Keratinocyte (primary cell): ENCODE measurements around the gene DIAPH2. TPM values are rescaled to one million over a fixed set of nuclear protein-coding genes. Genes with fewer than 3 reads are reported as not detected.

Experiments used
- DNase-seq: peaks from one replicate; pipeline ENCODE4 v3.0.0-alpha.2; 2011; ENCODE audit warnings: low read depth, missing footprints, low spot score
- FAIRE-seq: peaks from 2 replicates; lab custom pipeline; 2011; peaks lifted over from hg19 to GRCh38; lab: Jason Lieb, UNC
- H2AFZ ChIP-seq: 2 replicates; pipeline ENCODE4 v1.6.0; 2012; ENCODE audit warnings: low read length, control low read depth, inconsistent platforms; ENCODE audit not compliant: control insufficient read depth
- H3K27ac ChIP-seq: 2 replicates; pipeline ENCODE4 v1.5.1; 2011; ENCODE audit warnings: low read length; ENCODE audit not compliant: control insufficient read depth, insufficient read depth
- H3K27me3 ChIP-seq: 3 replicates; pipeline ENCODE4 v1.6.0; 2011; ENCODE audit warnings: low read length; ENCODE audit not compliant: control insufficient read depth, insufficient read depth; ENCODE audit errors: extremely low read depth
- H3K36me3 ChIP-seq, 2 experiments: 2 replicates in 1 of 2; 3 replicates in 1 of 2; pipeline ENCODE4 v1.5.1; 2011; ENCODE audit warnings: low read length in 2 of 2, mild to moderate bottlenecking in 1 of 2; ENCODE audit not compliant: control insufficient read depth in 2 of 2, insufficient read depth in 2 of 2; ENCODE audit errors: extremely low read depth in 1 of 2
- H3K4me1 ChIP-seq: 3 replicates; pipeline ENCODE4 v1.5.1; 2011; ENCODE audit warnings: low read length; ENCODE audit not compliant: control insufficient read depth, insufficient read depth; ENCODE audit errors: extremely low read depth
- H3K4me2 ChIP-seq: 3 replicates; pipeline ENCODE4 v1.6.0; 2011; ENCODE audit warnings: low read depth, low read length; ENCODE audit not compliant: control insufficient read depth, insufficient read depth; ENCODE audit errors: extremely low read depth
- H3K4me3 ChIP-seq, 3 experiments: fragments of 200-600 bp in 1 of 3; sonication (generic) in 1 of 3; 2 replicates in 2 of 3; 3 replicates in 1 of 3; pipeline ENCODE4 v1.5.1; 2011 to 2016; ENCODE audit warnings: low read length in 3 of 3, mild to moderate bottlenecking in 3 of 3, control low read depth in 2 of 3, inconsistent platforms in 1 of 3, low read depth in 1 of 3, mixed read lengths in 1 of 3, mixed run types in 1 of 3, moderate library complexity in 1 of 3; ENCODE audit not compliant: control insufficient read depth in 2 of 3, insufficient read depth in 2 of 3; ENCODE audit errors: extremely low read depth in 1 of 3
- H3K79me2 ChIP-seq: 2 replicates; pipeline ENCODE4 v1.6.0; 2012; ENCODE audit warnings: low read length; ENCODE audit not compliant: control insufficient read depth, insufficient read depth
- H3K9ac ChIP-seq: 3 replicates; pipeline ENCODE4 v1.6.0; 2011; ENCODE audit warnings: low read length; ENCODE audit not compliant: control insufficient read depth, insufficient read depth; ENCODE audit errors: extremely low read depth
- H3K9me1 ChIP-seq: 3 replicates; pipeline ENCODE4 v1.6.0; 2011; ENCODE audit warnings: low read length; ENCODE audit not compliant: control insufficient read depth, insufficient read depth; ENCODE audit errors: extremely low read depth
- H3K9me3 ChIP-seq: 2 replicates; pipeline ENCODE4 v1.5.1; 2012; ENCODE audit warnings: low read depth, low read length; ENCODE audit not compliant: control insufficient read depth
- H4K20me1 ChIP-seq: 3 replicates; pipeline ENCODE4 v1.6.0; 2011; ENCODE audit warnings: low read length; ENCODE audit not compliant: control insufficient read depth, insufficient read depth; ENCODE audit errors: extremely low read depth
- CTCF ChIP-seq, 3 experiments: IDR thresholded peaks in 1 of 3; conservative IDR thresholded peaks in 1 of 3; optimal IDR thresholded peaks in 1 of 3; 2 replicates in 2 of 3; 3 replicates in 1 of 3; pipeline versions ENCODE3 to v1.5.1; 2011; ENCODE audit warnings: low read length in 3 of 3, mild to moderate bottlenecking in 3 of 3, moderate library complexity in 2 of 3, control low read depth in 1 of 3, inconsistent platforms in 1 of 3; ENCODE audit not compliant: insufficient read depth in 2 of 3; ENCODE audit errors: extremely low read depth in 1 of 3
- EZH2 ChIP-seq: IDR thresholded peaks from one replicate; pipeline ENCODE4 v1.6.1; 2012; ENCODE audit warnings: inconsistent platforms, mild to moderate bottlenecking, low read length, moderate library complexity
- dilution Hi-C: fragments of 300-500 bp; cut with MboI; formaldehyde crosslinking; loops from one replicate; pipeline ENCODE4 v1.7.0; 2020; ENCODE audit warnings: low sequenced_read_pairs; ENCODE audit not compliant: extremely low pct_ligation_motif_present
- polyA plus RNA-seq, 5 experiments: library from polyadenylated mRNA; depleted of rRNA in 3 of 5; stranded (reverse) in 3 of 5; stranded (forward) in 1 of 5; unstranded in 1 of 5; fragments of >200 nt; gene quantifications; 1 replicate in 1 of 5; 2 replicates in 3 of 5; 3 replicates in 1 of 5; pipeline versions ENCODE4 v1.2.1 to v1.2.3, GENCODE V29; 2011 to 2012; ENCODE audit warnings: missing spikeins in 2 of 5, low read depth in 1 of 5, low replicate concordance in 1 of 5

DIAPH2 gene
- polyA plus RNA-seq, 1 donor (not counting 4 experiments of a cell fraction or from before 2014, with no cell fraction given): 7.4 TPM

DNA sequence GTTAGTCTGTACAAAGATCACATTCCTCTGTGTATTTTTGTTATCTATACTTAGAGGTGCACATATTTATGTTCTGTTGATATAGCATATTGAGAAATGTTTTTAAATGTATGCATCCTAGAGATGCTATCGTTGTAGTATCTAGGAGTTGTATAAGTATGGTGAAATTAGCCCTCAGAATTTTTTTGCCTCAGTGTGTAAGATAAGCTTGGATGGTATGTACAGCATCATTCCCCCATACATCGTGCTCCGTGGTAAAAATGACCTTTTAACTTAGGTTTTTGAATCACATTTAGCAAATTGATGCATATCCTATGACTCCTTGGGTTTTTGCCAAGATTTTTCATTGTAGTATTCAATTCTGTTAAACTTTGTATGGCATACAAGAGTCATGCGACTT is 312.6 kb downstream of the DIAPH2 start:
- H3K27me3 ChIP-seq: no peaks in the 10 kb centered on the region
- no peak overlapping the region for H3K27ac ChIP-seq
- H3K9ac ChIP-seq: no peak overlapping the region
- H3K9me1 ChIP-seq: no peaks in the 10 kb centered on the region
- H3K4me1 ChIP-seq: no peaks in the 10 kb centered on the region
- H3K36me3 ChIP-seq: no peaks in the 10 kb centered on the region
- no peak overlapping the region for H3K4me2 ChIP-seq
- no peaks in the 10 kb centered on the region for H3K79me2 ChIP-seq
- H3K9me3 ChIP-seq: no peaks in the 10 kb centered on the region
- no peak overlapping the region for H2AFZ ChIP-seq
- TF ChIP-seq CTCF (optimal IDR thresholded peaks at IDR 0.05 in 1 of 3, IDR thresholded peaks at IDR 0.05 in 1 of 3, conservative IDR thresholded peaks at IDR 0.05 in 1 of 3; ENCODE audit: extremely low read depth in 1 of 3, insufficient read depth in 2 of 3, low read length in 3 of 3): no peak
- TF ChIP-seq EZH2: no peak
- no peaks in the 10 kb centered on the region for H4K20me1 ChIP-seq
- DNase-seq: no peak
- FAIRE-seq: no peak
- dilution Hi-C loops: no loop called here
- no peak overlapping the region for H3K4me3 ChIP-seq

DNA sequence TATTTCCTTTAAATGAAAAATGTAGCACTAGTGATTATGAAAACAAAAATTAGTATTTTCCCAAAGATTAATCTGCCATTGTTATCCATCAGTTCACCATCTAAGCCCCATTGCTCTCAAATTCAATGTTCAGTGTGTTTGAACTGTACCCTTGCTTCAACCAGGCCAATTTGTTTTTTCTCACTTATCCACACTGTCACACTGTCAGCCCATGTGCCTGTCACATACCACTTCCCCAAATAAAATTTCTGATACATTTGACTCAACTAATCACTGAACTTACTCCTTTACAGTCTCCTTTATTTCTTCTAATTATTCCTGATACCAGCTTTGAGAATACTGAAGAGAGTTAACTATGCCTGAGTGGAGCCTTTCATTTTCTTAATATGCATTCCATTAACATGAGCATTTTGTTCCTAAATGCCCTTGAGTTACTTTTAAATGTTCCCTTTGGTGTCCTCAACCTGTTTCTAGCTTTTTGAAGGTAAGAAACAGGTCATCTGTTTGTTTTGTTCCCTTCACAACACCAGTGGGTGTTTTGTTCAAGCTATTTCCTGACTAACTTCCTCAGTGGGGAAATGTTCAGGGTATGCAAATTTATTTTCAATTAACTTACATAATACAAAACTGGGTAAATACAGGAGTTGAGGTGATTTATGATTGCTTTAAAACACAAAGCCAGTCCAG is 316.2 kb downstream of the DIAPH2 start:
- DNase-seq: no peak
- H3K27me3 ChIP-seq: no peaks in the 10 kb centered on the region
- H3K79me2 ChIP-seq: no peaks in the 10 kb centered on the region
- dilution Hi-C loops: no loop called here
- no peaks in the 10 kb centered on the region for H4K20me1 ChIP-seq
- H3K4me2 ChIP-seq: no peak overlapping the region
- H3K9me3 ChIP-seq: no peaks in the 10 kb centered on the region
- no peak overlapping the region for H2AFZ ChIP-seq
- no peak overlapping the region for H3K27ac ChIP-seq
- no peak overlapping the region for H3K4me3 ChIP-seq
- TF ChIP-seq CTCF (optimal IDR thresholded peaks at IDR 0.05 in 1 of 3, IDR thresholded peaks at IDR 0.05 in 1 of 3, conservative IDR thresholded peaks at IDR 0.05 in 1 of 3; ENCODE audit: extremely low read depth in 1 of 3, insufficient read depth in 2 of 3, low read length in 3 of 3): no peak
- TF ChIP-seq EZH2: no peak
- no peak for FAIRE-seq
- H3K4me1 ChIP-seq: no peaks in the 10 kb centered on the region
- H3K9ac ChIP-seq: no peak overlapping the region
- no peaks in the 10 kb centered on the region for H3K9me1 ChIP-seq
- H3K36me3 ChIP-seq: no peaks in the 10 kb centered on the region
